Activated T-cell treated with anti-CD3 and anti-CD28 coated beads for 1 hour (primary cell): ENCODE results near the gene C1orf105.

ENCODE experiments used
- DNase-seq: peaks from one replicate; pipeline ENCODE4 v3.0.0-alpha.2; 2020; ENCODE audit warnings: low read depth

The C1orf105 gene

GRCh38 chr1:172457479-172458130 is 37.1 kb downstream of the C1orf105 start:
- no peak for DNase-seq

- DNase-seq, result no peak
These were observed 39.7 kb downstream of the C1orf105 start for GRCh38 chr1:172460177-172460576.

GRCh38 chr1:172460887-172461315 is 40.4 kb downstream of the C1orf105 start:
- DNase-seq, result no peak

GRCh38 chr1:172465617-172466016 is 45.1 kb downstream of the C1orf105 start:
- DNase-seq, result no peak

GRCh38 chr1:172466795-172467407 is 46.4 kb downstream of the C1orf105 start:
- no peak for DNase-seq

GRCh38 chr1:172467446-172467845 is 47.0 kb downstream of the C1orf105 start:
- DNase-seq, result no peak

DNA sequence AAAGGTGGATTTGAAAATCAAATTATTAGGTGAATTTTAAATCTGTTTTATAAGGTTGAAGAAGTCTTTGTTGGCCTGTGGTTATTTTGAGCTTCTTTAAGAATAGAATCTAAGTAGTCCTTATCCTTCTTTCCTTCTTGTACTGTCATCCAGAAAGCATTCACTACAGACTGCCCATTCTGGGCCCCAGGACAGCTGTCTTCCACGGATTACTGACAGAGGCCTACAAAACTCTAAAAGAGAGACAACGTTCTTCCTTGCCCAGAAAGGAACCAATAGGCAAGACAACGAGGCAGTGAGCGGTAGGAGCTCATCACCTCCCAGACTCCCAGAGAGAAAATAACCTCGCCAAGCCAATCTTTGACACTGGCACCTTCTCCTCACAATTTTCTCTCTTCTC is 47.8 kb downstream of the C1orf105 start:
- no peak for DNase-seq

GRCh38 chr1:172469717-172470116 is 49.2 kb downstream of the C1orf105 start:
- no peak for DNase-seq

GRCh38 chr1:172470149-172470548 is 49.7 kb downstream of the C1orf105 start:
- no peak for DNase-seq

- no peak for DNase-seq
These were observed 51.2 kb downstream of the C1orf105 start for GRCh38 chr1:172471666-172472065.

- no peak for DNase-seq
These were observed 52.0 kb downstream of the C1orf105 start for GRCh38 chr1:172472495-172472894.

DNA sequence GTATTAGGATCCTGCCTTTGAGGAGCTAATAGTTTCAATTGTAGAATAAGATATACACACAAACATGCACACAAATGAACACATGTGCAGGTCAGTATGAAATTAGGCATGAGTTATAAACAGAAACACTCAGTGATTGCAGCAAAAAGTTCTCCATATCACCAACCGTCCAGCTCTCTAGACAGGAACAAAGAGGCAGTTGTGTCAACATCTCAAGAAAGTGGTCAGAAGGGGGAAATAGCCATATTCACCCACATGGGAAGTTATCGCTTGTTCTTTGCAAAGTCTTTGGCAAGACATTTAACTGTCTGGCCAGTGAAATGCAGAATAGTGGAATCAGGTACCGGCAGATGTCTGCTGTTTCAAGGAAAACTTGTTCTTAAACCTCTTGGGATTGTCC is 52.8 kb downstream of the C1orf105 start:
- no peak for DNase-seq

DNA sequence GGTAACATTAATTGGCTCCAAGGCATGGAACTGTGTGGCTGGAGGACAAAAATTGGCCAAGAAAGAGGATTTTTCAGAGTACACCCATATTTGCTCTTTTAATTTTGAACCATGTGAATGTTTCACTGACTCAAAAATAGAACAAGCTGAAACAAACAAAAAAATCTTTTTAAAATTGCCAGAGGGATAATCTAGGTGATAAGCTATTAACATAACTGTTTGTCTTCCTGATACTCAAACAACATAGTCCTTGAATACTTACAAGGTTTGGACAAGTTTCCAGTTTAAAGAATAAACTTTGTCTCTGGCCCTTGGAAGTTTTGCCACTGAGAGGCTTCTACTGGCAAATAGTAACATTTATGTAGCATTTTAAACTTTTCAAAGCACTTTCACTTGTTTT is 53.4 kb downstream of the C1orf105 start:
- no peak for DNase-seq

DNA sequence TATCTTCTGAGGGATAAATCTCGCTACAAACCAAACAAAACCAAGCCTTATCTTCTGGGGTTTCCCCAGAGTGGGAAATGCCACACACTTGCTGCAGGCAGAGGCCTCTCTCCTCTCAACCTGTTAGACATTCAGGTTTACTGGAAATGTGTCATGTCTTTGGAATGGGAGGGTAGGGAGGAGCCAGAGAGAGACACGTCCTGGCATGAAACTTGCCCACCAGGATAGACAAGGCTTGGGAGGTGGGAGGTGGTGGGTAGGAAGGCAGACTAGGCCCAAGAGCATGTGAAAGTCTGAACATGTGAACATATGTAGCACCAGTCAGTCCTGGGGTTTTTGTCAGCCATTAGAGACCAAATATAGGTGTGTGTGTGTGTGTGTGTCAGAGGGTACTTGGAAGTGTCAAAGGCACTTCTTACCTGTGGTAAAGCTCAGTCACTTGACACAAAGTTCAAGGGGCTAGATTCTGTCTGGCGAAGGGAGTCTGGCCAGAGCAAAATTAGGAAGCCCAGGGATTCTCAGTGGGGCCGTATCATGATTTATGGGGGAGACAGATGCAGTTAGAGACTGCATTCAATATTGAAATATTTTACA is 55.8 kb downstream of the C1orf105 start:
- no peak for DNase-seq

GRCh38 chr1:172477216-172477615 is 56.7 kb downstream of the C1orf105 start:
- DNase-seq, result no peak

DNA sequence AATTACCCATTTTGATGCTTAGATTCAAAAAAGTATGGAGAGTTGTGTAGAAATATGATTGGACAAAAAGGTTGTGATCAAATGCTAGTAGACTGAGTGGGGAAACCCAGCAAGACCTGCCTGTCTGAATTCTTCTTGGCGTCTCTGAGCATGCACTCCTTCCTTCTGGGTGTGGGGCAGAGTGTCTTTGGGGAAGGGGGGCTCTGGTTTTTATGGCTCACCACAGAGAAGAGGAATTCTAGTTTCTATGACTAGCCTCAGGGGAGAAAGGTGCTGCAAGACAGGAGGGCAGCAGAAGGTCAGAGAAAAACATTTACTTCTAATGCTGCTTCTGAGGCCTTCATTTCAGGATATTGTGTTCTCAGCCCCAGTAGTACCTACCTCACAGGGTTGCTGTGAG is 57.3 kb downstream of the C1orf105 start:
- no peak for DNase-seq

GRCh38 chr1:172478485-172478884 is 58.0 kb downstream of the C1orf105 start:
- DNase-seq, result no peak

GRCh38 chr1:172480431-172480830 is 59.9 kb downstream of the C1orf105 start:
- no peak for DNase-seq

- DNase-seq, result no peak
These were observed 61.6 kb downstream of the C1orf105 start for GRCh38 chr1:172482044-172482443.

- no peak for DNase-seq
These were observed 63.0 kb downstream of the C1orf105 start for GRCh38 chr1:172483448-172483847.

DNA sequence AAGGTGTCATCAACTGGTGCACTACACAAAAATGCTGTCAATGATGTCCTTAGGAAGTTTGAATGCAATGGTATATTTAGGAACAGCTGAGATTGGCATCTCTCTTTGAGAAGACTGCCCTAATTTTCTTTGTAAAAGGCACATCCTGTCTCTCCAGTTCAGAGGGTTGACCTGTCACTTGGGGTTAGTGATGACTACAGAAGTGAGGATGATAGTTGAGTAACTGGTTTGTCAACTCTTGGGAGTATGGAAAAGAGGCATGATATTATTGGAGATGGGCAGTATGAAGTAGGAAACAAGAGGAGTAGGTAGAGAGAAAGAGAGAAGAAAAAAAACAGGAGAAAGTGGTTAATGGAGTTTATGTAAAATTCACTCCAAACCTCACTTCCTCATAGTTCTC is 63.8 kb downstream of the C1orf105 start:
- DNase-seq, result no peak

- DNase-seq, result no peak
These were observed 65.1 kb downstream of the C1orf105 start for GRCh38 chr1:172485626-172486025.

GRCh38 chr1:172486805-172487454 is 66.4 kb downstream of the C1orf105 start:
- DNase-seq, result no peak
